Stromal cell of bone marrow (primary cell): ENCODE data around the gene ERC1.
A peak's percentile ranks its signal among the peaks of the same experiment; 100 is the strongest.
"Not testable (repeated sequence)": the region's sequence is repeated elsewhere in the genome, so short reads cannot be mapped to it uniquely, and the experiment has no call there.

Experiments
- DNase-seq: peaks from one replicate; pipeline ENCODE4 v3.0.0-alpha.2; 2012; ENCODE audit warnings: low read depth

ERC1 gene

DNA sequence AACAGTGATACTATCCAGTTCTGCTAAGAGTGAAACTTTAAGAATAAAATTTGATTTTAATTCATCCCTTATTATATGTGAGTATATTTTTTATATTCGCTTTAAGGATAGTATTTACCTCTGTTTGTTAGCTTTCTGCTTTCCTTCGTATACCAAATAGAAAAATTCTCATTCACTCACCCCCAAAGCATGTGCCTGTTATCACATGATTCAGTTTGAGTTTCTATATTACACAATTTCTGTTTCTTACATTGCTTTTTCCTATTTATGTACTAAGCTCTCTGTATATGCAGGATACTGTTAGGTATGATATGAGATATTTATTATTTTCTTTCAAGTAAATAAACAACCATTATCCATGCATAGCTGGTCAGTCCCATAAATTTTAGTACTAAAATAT, 328.2 kb downstream of the ERC1 start:
- DNase-seq = no peak

DNA sequence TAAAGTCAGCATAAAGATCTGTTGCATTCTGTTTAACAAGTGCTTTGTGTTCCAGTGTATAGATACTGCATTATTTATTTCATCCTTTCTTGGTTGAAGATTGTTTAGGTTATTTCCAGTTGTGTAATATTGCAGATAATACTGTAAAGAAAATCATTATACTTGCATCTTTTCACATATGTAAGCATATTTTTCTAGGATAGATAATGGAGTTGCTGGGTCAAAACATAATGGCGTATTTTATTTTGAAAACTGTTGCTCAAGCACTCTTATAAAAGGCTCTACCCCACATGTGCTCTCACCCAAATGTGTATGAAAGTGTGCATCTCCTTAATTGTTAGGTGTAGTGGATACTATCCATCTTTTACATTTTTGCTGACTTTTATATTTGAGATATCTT, 329.0 kb downstream of the ERC1 start:
- no peak for DNase-seq

DNA sequence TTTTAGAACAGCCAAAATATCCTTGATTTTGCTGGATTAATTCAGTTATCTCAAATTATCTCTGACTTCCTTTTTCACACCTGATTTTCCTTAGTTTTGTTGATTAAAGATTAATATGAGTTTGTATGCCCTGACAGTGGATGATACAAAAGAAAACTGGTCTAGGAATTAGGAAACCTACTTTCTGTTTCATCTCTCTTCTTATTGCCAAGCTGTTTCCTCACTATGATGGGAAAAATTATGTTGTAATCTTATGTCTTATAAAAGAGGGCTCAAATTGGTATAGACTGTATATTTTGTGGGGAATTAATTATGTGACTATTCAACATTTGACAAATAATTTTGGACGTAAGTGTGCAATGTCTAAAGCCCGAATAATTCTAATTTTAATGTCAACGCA, 331.8 kb downstream of the ERC1 start:
- no peak for DNase-seq

DNA sequence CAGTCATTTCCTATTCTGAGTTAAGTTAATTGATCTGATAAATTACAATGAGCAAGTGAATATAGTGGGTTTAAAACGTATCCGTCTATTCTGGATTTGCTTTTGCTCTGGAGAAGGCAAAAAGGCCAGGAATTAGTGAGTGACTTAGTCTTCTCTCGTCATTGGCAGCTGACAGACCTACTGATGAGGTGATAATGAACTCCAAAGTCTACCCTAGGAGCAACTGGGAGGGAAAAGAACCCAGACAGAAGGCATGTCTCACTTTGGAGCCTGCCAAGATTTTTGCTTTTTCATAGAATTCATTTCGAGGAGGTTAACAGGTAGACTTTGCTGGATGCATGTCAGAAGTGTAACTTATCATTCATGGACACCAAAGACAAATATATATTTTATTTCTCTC, 333.1 kb downstream of the ERC1 start:
- no peak for DNase-seq

DNA sequence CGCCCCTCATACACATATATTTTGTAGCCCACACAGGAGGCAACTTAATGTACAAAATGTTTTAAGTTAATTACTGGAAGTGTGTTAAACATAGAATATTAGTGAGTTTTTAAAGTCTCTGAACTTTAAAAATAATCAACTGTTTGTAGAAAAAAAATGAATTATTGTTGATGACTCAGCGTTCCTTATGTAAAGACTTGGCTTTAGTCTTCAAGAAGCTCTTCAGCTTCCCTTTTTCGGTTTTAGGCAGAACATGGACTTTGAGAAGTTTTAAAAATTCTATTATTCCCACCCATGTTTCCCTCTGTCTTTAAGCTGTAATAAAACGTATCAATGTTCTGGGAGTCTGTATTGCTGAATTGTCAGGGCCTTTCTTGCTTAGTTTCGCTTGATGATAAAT, 333.9 kb downstream of the ERC1 start:
- no peak for DNase-seq

DNA sequence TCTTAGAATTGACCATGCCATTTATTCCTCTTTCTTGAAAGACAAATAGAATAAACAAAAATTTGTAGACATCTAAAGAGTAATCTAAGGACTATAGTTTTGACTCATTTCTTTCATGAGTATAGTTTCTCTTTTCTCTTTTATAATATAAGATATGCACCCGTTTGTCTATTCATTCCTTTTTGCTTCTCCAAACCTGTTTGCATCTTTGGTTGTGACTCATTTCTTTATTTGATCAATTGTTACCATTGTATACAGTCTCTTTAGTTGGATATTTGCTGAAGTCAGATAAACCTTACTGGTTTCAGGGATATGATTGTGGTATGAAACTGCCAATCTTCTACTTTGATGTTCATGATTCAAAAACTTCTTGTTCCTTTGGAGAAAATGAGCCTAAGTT, 334.6 kb downstream of the ERC1 start:
- no peak for DNase-seq

DNA sequence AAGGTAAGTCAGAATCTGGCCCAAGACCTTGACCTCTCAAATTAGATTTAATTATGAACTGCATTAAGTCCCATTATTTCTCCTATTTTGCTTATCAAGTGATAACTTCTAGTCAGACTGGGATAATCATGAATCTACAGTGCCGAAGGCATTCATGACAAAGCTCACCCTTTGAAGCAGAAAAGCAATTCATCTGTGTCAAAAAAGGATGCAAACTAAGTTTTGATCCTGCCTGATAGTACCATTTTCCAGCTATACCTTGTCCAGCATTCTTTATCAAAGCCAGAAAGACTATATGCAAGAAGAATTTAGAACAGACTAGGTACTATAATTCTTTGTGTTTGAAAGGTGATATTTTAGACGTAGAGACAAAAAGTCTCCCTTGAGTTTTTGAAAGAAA, 335.2 kb downstream of the ERC1 start:
- DNase-seq = no peak

DNA sequence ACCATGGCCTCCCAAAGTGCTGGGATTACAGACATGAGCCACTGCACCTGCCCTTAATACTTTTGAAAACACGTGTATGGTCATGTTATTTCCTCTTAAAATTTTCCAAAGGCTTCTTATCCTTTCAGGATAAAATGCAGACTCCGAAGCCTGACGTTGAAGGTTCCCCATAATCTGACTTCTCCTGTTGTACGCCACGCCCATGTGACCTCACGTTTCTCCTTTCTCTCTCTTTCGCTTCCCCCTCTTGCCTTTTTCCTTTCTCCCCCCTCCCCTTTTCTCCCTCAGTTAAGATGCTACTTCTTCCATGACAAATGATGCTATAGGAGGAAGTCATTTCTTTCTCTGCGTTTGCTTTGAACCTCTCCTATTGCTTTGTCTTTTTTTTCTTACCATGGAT, 337.4 kb downstream of the ERC1 start:
- no peak for DNase-seq

DNA sequence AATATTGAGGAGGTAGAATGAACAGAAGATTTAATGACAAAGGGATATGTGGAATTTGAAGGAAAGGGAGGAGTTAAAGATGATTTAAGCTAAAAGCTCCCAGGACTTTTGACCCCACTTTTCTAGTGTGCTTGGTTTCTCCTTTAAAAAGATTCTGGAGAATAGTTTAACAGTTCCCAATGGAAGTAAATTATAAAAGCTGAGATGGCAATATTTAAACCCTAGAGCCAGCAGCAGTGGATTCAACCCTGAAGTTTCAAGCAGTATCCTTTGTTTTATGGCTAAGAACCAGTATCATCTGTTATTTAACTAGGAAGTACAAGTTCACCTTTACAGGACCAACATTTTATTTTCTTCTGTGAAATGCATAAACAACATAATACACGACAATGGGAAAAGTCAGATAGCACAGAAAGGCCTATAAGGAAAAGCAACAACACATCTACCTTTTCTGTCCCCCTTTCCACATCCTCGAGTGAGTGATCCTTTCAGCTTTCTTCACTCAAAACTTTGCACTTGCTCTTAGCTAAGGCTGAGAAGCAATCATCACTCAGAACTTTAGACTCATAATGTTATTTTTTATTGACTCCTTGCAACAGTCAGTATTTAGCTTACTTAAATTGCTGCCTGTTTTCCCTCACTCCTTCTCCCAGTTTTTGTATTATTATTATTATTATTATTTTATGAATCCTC, 338.9 kb downstream of the ERC1 start:
- DNase-seq = no peak

DNA sequence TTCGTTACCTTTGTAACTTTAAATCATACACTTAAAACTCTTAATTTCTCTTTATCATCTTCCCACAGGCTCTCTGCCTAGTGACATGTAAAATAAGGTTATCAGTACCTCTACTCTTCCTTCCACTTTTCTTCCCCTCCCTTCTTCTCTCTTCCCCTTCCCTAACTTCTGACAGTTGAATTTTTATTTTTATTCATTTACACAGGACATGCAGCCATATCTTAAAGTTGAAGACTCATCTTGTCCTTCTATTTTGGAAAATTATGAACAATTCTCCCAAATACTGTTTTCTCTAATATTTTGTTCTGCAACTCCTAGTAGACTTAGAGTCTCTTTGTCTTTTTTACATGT, 339.4 kb downstream of the ERC1 start:
- DNase-seq = no peak

DNA sequence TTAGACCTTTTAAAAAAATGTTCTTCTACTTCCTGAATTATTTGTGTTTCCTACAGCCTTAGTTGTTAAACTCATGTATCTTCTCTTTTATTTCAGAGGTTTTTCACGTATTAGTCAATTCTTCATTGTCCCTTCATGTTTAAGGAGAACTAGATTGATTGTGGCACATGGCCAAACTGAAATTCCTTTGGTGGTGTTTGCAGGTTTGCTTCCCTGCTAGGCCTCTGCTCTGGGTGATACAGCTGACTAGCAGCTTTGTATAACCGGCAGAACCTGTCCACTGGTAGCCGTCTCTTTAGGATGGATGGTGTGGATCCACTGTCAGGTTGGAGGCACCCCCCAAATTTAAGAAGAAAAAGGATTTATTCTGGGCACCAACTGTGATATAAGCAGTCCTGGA, 341.3 kb downstream of the ERC1 start:
- DNase-seq = no peak

DNA sequence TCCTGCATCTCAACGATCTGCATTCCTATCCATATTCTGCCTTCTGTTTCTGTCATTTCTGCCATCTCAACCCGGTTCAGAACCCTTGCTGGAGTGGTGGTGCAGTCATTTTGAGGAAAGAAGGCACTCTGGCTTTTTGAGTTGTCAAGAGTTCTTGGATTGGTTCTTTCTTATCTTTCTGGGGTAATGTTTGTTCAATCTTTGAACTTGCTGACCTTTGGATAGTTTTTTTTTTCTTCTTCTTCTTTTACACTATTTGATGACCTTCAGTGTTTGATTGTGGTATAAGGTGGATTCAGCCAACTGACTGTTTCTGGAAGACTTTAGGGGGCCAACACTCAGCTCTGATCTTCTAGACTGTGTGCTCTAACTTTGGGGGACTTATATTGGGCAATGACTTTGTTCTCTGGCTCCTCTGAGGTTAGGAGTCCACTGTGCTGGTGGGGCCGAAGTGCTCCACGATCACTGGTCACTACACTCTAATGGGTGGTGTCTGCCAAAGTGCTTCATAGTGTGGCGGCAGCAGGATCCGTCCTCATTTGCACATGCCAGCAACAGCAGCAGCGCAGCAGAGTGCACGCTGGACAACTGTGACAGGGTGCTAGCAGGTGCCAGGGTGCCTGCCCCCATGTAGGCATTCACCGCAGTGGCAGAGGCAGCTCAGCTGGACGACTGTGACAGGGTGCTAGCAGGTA, 347.6 kb downstream of the ERC1 start:
- no peak for DNase-seq

DNA sequence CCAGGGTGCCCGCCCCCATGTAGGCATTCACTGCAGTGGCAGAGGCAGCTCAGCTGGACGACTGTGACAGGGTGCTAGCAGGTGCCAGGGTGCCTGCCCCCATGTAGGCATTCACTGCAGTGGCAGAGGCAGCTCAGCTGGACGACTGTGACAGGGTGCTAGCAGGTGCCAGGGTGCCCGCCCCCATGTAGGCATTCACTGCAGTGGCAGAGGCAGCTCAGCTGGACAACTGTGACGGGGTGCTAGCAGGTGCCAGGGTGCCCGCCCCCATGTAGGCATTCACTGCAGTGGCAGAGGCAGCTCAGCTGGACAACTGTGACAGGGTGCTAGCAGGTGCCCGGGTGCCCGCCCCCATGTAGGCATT, 348.1 kb downstream of the ERC1 start:
- not testable (repeated sequence) for DNase-seq

DNA sequence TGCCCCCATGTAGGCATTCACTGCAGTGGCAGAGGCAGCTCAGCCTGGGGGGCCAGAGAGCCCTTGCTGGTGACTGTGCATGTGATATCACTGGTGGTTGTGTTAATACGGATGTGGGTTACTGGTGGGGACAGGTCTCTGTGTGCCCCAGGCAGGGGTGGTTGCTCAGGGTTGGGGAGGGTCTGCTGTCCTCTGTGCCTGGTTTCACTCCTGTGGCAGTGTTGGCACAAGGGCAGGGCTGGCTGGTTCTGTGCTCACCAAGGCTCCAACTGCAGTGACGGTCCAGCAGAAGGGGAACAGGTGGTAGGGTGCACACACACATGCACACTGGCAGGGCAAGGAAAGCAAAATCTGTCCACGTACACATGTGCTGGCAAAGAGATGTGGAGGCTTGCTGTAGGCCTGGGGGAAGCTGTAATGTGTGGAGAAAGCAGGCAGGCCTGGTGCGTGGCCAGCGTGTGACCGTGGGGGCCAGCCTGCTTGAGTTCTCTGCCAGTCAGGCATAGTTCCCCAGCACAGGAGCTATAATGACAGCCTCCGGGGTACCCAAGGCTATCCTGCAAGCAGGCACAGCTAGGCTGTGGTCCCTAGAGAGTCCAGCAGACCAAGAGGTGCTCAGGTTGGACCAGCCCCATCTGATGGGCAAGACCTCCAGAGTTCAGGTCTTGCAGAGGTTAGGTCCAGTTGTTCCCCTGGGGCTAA, 348.7 kb downstream of the ERC1 start:
- no peak for DNase-seq

DNA sequence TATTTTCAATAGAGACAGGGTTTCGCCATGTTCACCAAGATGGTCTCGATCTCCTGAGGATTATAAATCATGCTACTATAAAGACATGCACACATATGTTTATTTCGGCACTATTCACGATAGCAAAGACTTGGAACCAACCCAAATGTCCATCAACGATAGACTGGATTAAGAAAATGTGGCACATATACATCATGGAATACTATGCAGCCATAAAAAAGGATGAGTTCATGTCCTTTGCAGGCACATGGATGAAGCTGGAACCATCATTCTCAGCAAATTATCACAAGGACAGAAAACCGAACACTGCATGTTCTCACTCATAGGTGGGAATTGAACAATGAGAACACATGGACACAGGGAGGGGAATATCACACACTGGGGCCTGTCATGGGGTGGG, 350.2 kb downstream of the ERC1 start:
- not testable (repeated sequence) for DNase-seq

DNA sequence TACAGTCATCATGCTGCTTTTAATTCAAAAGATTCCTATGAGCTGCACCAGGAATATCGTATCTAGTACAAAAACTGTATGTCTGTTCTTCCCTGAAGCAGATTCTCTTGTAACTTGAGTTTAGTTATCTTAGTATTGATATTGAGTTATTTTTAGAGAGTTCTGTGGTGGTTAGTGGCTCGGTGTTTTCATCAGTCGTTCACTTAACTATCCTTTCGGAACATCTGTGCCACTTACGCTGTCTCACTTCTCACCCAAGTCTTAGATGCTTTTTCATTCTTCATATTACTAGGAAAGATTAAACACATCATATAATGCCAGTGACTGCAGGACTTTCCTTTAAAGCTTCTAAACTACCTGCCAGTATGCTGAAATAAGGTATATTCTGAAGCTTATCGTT, 352.4 kb downstream of the ERC1 start:
- no peak for DNase-seq

DNA sequence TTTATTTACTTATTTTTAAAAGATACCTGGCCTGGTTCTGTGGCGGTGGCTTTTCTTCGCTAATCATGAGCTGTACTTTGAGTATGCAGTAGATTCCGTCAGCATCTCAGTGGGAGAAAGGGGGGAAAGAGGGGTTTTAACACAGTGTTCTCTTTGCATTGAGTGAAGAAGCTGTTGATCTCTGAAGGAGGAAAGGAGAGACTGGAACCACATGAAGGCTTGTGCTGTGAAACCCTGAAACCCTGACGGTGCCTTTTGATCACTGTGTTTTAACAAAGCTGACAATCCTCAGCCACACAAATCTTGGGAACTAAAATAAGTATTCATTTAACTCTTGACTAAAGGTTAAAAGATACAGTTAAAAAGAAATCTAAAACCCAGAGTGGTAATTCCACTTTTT, 353.2 kb downstream of the ERC1 start:
- DNase-seq = no peak

DNA sequence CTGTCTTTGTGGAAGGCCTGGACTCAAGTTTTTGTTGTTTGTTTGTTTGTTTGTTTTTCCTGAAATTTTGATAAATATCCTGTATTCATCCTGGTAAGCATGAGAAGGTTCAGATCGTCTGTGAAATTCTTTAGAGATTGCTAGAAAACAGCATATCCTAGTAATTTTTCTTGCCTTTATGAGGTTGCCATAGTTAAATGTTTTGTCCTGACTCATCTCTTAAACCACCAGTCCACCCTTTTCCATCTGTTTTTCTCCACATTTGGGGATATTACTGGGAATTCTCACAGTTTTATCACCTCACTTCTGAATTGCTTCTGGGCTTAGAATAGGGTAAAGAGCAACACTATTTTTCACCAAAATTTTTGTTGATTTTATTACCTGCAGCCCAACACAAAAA, 355.1 kb downstream of the ERC1 start:
- DNase-seq = peak; percentile 43

DNA sequence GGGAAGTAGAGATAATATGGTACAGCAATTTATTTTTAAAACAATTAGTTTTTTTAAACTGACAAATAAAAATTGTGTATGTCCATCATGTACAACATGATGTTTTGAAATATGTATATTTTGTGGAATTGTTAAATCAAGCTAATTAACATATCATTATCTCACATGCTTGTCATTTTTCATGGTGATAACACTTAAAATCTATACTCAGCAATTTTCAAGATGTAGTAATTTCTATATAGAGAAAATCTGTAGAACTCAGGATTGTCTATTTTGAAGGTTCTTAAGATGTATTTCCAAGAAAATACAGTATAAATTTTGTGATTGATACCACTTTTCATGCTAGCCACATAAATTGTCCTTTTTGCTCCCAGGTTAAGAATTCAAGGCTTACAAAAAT, 356.3 kb downstream of the ERC1 start:
- DNase-seq = no peak

DNA sequence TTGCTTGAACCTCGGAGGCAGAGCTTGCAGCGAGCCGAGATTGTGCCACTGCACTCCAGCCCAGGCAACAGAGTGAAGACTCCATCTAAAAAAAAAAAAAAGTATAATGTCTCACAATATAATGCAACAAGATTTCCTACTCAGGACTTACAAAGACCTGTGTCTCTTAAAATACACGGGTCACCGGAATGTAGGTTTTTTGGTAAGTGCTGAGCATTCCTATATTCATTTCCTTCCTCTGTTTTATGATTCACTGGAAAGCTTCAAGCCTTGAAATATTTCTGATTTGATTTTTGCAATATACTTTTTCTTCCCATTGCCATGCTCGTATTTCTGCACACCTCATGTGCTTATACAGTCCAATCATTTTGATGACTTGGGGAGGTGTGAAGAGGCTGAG, 357.6 kb downstream of the ERC1 start:
- no peak for DNase-seq

DNA sequence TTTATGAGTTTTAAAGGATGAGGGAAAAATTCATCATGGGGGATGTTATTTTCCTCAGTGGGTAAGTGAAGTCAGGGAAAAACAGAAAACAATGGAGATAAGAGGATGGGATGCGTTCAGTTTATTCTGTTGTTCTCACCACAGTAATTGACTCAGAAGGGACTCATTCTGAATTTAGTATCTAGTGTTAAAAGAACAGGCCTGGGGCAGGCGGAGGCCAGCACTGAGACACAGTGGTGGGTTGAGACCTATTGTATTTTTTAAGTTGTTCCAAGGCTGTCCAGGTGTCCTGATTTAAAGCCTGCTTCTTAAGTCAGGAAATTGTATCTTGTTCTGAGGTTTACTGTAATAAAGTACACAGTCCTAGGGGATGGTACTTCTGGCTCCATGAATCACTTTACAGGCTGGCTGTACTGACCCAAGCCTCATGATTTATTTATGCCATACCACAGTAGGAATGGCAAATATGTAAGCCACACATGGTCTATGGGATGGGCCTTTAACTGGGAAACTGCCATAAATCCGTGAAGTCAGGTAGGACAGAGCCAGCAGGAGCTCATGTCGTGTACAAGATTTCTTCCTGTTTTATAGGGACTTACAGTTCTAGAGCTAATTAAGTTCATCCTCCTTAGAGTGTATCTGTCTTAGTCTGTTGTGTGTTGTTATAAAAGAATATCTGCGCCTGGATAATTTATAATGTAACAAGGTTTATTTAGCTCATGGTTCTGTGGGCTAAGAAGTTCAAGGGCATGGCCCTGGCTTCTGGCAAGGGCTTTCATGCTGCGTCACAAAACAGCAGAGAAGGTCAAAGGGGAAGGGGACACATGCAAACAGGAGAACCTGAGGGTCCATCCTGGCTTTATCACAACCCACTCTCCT, 359.3 kb downstream of the ERC1 start:
- peak; percentile 40 for DNase-seq

DNA sequence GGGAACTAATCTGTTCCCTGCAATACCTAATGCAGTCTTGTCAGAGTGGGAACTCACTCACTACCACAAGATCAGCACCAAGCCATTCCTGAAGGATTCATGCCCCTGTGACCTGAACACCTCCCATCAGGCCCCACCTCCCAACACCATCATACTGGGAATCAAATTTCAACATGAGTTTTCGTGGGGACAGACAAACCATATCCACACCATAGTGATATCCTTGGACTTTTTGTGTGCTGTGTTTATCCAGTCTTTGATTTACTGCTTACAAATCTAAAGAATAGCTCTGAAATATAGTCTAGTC, 359.9 kb downstream of the ERC1 start:
- no peak for DNase-seq

DNA sequence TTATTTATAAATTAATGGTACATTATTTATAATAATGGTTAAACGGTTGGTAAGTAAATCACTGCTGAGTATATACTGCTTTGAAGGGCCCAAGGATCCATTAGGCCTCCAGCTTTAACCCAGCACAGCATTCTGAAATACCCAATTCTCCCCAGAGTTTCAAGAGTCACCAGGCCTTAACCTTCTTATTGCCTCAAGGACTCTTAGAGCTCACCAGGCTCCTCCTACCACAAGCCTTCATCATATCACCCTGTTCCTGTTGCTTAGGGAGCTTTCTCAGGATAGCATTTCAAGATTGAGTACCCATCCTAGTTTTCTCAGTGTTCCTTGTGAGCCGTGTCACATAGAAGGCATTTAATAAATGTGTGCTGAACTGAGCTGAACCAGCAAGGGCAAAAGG, 360.9 kb downstream of the ERC1 start:
- no peak for DNase-seq
